ENCODE measurements around the gene ITIH5.

The ITIH5 gene

GRCh38 chr10:7589748-7590147 is 77.0 kb downstream of the ITIH5 start:
- no peak overlapping the region for H2AFZ ChIP-seq (ENCODE audit: low read depth)
- no peaks in the 10 kb centered on the region for H3K27me3 ChIP-seq (ENCODE audit: insufficient read depth, low read depth)
- no peaks in the 10 kb centered on the region for H4K20me1 ChIP-seq (ENCODE audit: insufficient read depth)
- no peaks in the 10 kb centered on the region for H3K36me3 ChIP-seq (ENCODE audit: insufficient read depth)
- no peak for TF ChIP-seq CTCF (conservative IDR thresholded peaks at IDR 0.05; ENCODE audit: low read depth, low read length)
- H3K79me2 ChIP-seq (ENCODE audit: insufficient read depth, low read depth): no peaks in the 10 kb centered on the region
- H3K9ac ChIP-seq: no peak overlapping the region
- H3K4me2 ChIP-seq: no peak overlapping the region
- no peaks in the 10 kb centered on the region for H3K4me1 ChIP-seq (ENCODE audit: low read depth, poor library complexity, severe bottlenecking)
- H3K4me3 ChIP-seq (IDR thresholded peaks at IDR 0.05; ENCODE audit: insufficient read depth, low read depth, low read length): no peak overlapping the region
- H3K27ac ChIP-seq: no peak overlapping the region

GRCh38 chr10:7587865-7588188 is 78.9 kb downstream of the ITIH5 start:
- no peaks in the 10 kb centered on the region for H3K79me2 ChIP-seq (ENCODE audit: insufficient read depth, low read depth)
- TF ChIP-seq CTCF (conservative IDR thresholded peaks at IDR 0.05; ENCODE audit: low read depth, low read length): no peak
- H3K4me3 ChIP-seq (IDR thresholded peaks at IDR 0.05; ENCODE audit: insufficient read depth, low read depth, low read length): no peak overlapping the region
- H3K36me3 ChIP-seq (ENCODE audit: insufficient read depth): no peaks in the 10 kb centered on the region
- H3K4me2 ChIP-seq: no peak overlapping the region
- no peak overlapping the region for H3K9ac ChIP-seq
- H3K27me3 ChIP-seq (ENCODE audit: insufficient read depth, low read depth): no peaks in the 10 kb centered on the region
- H3K4me1 ChIP-seq (ENCODE audit: low read depth, poor library complexity, severe bottlenecking): no peaks in the 10 kb centered on the region
- H3K27ac ChIP-seq: no peak overlapping the region
- H4K20me1 ChIP-seq (ENCODE audit: insufficient read depth): no peaks in the 10 kb centered on the region
- H2AFZ ChIP-seq (ENCODE audit: low read depth): no peak overlapping the region

GRCh38 chr10:7587168-7587864 is 79.5 kb downstream of the ITIH5 start:
- Histone ChIP-seq H3K79me2 (ENCODE audit: insufficient read depth, low read depth) (no peaks in the 10 kb centered on the region), H3K9ac (no peak overlapping the region), H3K27ac (no peak overlapping the region), H3K27me3 (ENCODE audit: insufficient read depth, low read depth) (no peaks in the 10 kb centered on the region), H3K4me2 (no peak overlapping the region), H3K36me3 (ENCODE audit: insufficient read depth) (no peaks in the 10 kb centered on the region), H2AFZ (ENCODE audit: low read depth) (no peak overlapping the region), H3K4me3 (IDR thresholded peaks at IDR 0.05; ENCODE audit: insufficient read depth, low read depth, low read length) (no peak overlapping the region), H3K4me1 (ENCODE audit: low read depth, poor library complexity, severe bottlenecking) (peaks cover 1% of the 10 kb centered on the region), H4K20me1 (ENCODE audit: insufficient read depth) (no peaks in the 10 kb centered on the region)
- no peak for TF ChIP-seq CTCF (conservative IDR thresholded peaks at IDR 0.05; ENCODE audit: low read depth, low read length)

GRCh38 chr10:7585228-7585627 is 81.5 kb downstream of the ITIH5 start:
- Histone ChIP-seq H4K20me1 (ENCODE audit: insufficient read depth) (no peaks in the 10 kb centered on the region), H3K27me3 (ENCODE audit: insufficient read depth, low read depth) (no peaks in the 10 kb centered on the region), H3K4me1 (ENCODE audit: low read depth, poor library complexity, severe bottlenecking) (peaks cover 7% of the 10 kb centered on the region), H3K4me3 (IDR thresholded peaks at IDR 0.05; ENCODE audit: insufficient read depth, low read depth, low read length) (no peak overlapping the region), H3K36me3 (ENCODE audit: insufficient read depth) (no peaks in the 10 kb centered on the region), H3K79me2 (ENCODE audit: insufficient read depth, low read depth) (no peaks in the 10 kb centered on the region), H2AFZ (ENCODE audit: low read depth) (no peak overlapping the region), H3K4me2 (no peak overlapping the region), H3K27ac (no peak overlapping the region), H3K9ac (no peak overlapping the region)
- TF ChIP-seq CTCF (conservative IDR thresholded peaks at IDR 0.05; ENCODE audit: low read depth, low read length): no peak

All from KMS-11 (cell line).